ENCODE measurements around the gene GTF3C2.

Gene GTF3C2

GRCh38 chr2:27356382-27357181 lies at the start of gene GTF3C2:
Gene GTF3C2, minus strand, starts transcription at chr2:27356764. Its CDS starts 13,210 bp downstream, at chr2:27343554.
- DNase-seq (ENCODE audit: insufficient read length, low spot score) (peak; percentile 86), FAIRE-seq (peak; percentile 83)

GRCh38 chr2:27400348-27401135 lies 44.0 kb upstream of the GTF3C2 start:
- FAIRE-seq (no peak), DNase-seq (ENCODE audit: insufficient read length, low spot score) (no peak)

GRCh38 chr2:27398962-27399361 lies 42.4 kb upstream of the GTF3C2 start:
- no peak for FAIRE-seq
- DNase-seq (ENCODE audit: insufficient read length, low spot score): no peak

- FAIRE-seq: no peak
- no peak for DNase-seq (ENCODE audit: insufficient read length, low spot score)
Observed at GRCh38 chr2:27393225-27393624, 36.7 kb upstream of the GTF3C2 start.

GRCh38 chr2:27390822-27391679 lies 34.5 kb upstream of the GTF3C2 start:
- DNase-seq (ENCODE audit: insufficient read length, low spot score) (no peak), FAIRE-seq (no peak)

GRCh38 chr2:27381577-27382181 lies 25.1 kb upstream of the GTF3C2 start:
- FAIRE-seq: no peak

GRCh38 chr2:27380626-27381545 lies 24.3 kb upstream of the GTF3C2 start, which contains the start of gene ZNF513:
Gene ZNF513, minus strand, starts transcription at chr2:27380734. Its CDS starts 208 bp downstream, at chr2:27380526.
- DNase-seq (ENCODE audit: insufficient read length, low spot score) (peak; percentile 95), FAIRE-seq (peak; percentile 96)

More at GRCh38 chr2:27381577-27382181, 25.1 kb upstream of the GTF3C2 start:
- DNase-seq (ENCODE audit: insufficient read length, low spot score): no peak

GRCh38 chr2:27379836-27380625 lies 23.5 kb upstream of the GTF3C2 start:
- FAIRE-seq: peak; percentile 83
- no peak for DNase-seq (ENCODE audit: insufficient read length, low spot score)

GRCh38 chr2:27379383-27379835 lies 22.8 kb upstream of the GTF3C2 start:
- FAIRE-seq (no peak), DNase-seq (ENCODE audit: insufficient read length, low spot score) (no peak)

GRCh38 chr2:27378809-27379290 lies 22.3 kb upstream of the GTF3C2 start:
- DNase-seq (ENCODE audit: insufficient read length, low spot score): no peak
- no peak for FAIRE-seq

- FAIRE-seq (no peak), DNase-seq (ENCODE audit: insufficient read length, low spot score) (no peak)
Observed at GRCh38 chr2:27378096-27378808, 21.7 kb upstream of the GTF3C2 start.

- FAIRE-seq (no peak), DNase-seq (ENCODE audit: insufficient read length, low spot score) (no peak)
Observed at GRCh38 chr2:27377618-27378095, 21.1 kb upstream of the GTF3C2 start.

- DNase-seq (ENCODE audit: insufficient read length, low spot score): no peak
- no peak for FAIRE-seq
Observed at GRCh38 chr2:27376866-27377617, 20.5 kb upstream of the GTF3C2 start.

- DNase-seq (ENCODE audit: insufficient read length, low spot score) (no peak), FAIRE-seq (no peak)
Observed at GRCh38 chr2:27376151-27376865, 19.7 kb upstream of the GTF3C2 start.

- no peak for FAIRE-seq
- no peak for DNase-seq (ENCODE audit: insufficient read length, low spot score)
Observed at GRCh38 chr2:27375513-27376099, 19.0 kb upstream of the GTF3C2 start.

- FAIRE-seq (no peak), DNase-seq (ENCODE audit: insufficient read length, low spot score) (no peak)
Observed at GRCh38 chr2:27373567-27373966, 17.0 kb upstream of the GTF3C2 start.

Measured in GM19239 (cell line).